ENCODE results near the gene BCL2. TPM values are rescaled to one million over a fixed set of nuclear protein-coding genes. Genes with fewer than 3 reads are reported as not detected.

Gene BCL2
- total RNA-seq, 1 donor from 2014 or later: 5.2 TPM

DNA sequence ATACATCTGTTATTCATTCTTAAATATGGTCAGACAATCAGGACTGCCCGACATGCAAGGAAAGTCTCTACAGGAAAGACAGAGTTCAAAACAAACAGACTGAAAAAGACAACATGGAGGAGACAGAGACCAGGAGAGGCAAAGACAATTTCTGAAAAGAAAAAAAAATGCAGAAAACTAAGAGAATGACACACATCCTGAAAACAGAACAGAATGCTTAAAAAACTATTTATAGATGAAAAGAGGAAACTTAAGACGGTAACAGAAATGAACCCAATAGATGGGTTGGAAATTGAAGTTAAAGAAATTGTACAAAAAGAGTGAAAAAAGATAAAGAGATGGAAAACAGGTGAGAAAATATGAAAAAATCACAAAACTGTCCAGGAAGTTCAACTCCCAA lies 95.7 kb downstream of the BCL2 start:
- Histone ChIP-seq H3K27me3 (ENCODE audit: control insufficient read depth, insufficient read depth, low read length) (no peaks in the 10 kb centered on the region), H3K4me3 (ENCODE audit: low read depth, low read length) (no peak overlapping the region), H3K36me3 (ENCODE audit: control insufficient read depth, insufficient read depth, low read length) (no peaks in the 10 kb centered on the region)
- TF ChIP-seq CTCF (IDR thresholded peaks at IDR 0.05; ENCODE audit: insufficient read depth, low read length, poor library complexity, severe bottlenecking): no peak
- DNase-seq (ENCODE audit: low read depth): no peak

DNA sequence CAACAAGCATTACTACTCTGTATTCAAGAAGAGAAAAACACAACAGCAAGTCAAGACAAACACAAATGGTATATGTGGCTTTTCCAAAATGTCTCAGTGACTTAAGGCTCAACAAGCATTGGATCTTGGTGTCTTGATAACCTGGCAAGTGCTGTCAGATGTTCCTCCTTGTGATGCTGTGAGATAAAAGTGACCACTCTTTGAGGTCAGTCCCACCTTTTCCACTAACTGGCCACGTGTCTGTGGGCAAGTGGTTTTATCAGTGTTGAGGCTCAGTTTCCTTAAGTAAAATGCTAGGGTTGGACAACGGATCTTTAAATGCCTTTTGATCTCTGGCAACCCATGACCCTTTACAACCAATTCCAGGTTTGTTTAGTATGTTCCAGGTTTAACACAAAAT lies 98.7 kb downstream of the BCL2 start:
- no peaks in the 10 kb centered on the region for H3K36me3 ChIP-seq (ENCODE audit: control insufficient read depth, insufficient read depth, low read length)
- TF ChIP-seq CTCF (IDR thresholded peaks at IDR 0.05; ENCODE audit: insufficient read depth, low read length, poor library complexity, severe bottlenecking): no peak
- no peak for DNase-seq (ENCODE audit: low read depth)
- no peak overlapping the region for H3K4me3 ChIP-seq (ENCODE audit: low read depth, low read length)
- no peaks in the 10 kb centered on the region for H3K27me3 ChIP-seq (ENCODE audit: control insufficient read depth, insufficient read depth, low read length)

- no peaks in the 10 kb centered on the region for H3K27me3 ChIP-seq (ENCODE audit: control insufficient read depth, insufficient read depth, low read length)
- no peak for DNase-seq (ENCODE audit: low read depth)
- no peak overlapping the region for H3K4me3 ChIP-seq (ENCODE audit: low read depth, low read length)
- H3K36me3 ChIP-seq (ENCODE audit: control insufficient read depth, insufficient read depth, low read length): no peaks in the 10 kb centered on the region
- no peak for TF ChIP-seq CTCF (IDR thresholded peaks at IDR 0.05; ENCODE audit: insufficient read depth, low read length, poor library complexity, severe bottlenecking)
Measured at GRCh38 chr18:63218472-63218871, 101.1 kb downstream of the BCL2 start.

DNA sequence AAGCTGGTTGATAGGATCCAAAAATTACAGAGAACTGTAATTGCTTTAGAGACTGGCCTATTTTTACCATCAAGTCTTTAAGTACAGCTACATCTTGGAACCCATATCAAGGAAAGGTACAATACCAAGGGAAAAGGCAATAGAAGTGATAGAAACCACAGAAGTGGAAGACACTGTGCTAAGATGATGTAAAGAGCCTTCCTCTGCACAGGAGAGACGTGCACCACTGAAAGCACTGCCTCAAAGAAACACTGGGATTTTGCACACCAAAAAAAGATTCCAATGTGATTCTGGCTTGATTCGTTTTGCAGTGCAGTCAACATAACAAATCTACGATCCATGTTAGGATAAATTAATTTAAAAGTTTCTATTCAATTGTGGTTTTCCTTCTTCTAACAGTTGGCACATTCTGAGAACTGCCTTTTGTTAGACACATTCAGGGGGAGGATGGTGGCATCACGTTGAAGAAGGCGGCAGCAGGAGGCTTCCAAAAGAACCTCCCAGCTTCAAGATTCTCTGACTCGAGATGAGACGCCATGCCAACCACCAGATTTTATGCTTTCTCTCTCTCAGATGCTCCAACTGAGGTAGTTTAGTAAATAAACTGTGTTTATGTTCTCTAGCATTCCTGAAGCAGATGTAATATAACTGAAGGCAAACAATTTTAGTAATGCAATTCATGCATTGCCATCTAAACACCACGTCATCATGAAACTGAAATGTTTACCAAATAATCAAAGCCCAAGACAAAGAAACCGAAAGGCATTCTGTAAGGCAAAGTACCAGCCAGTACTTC lies 102.9 kb downstream of the BCL2 start:
- Histone ChIP-seq H3K4me3 (ENCODE audit: low read depth, low read length) (no peak overlapping the region), H3K36me3 (ENCODE audit: control insufficient read depth, insufficient read depth, low read length) (no peaks in the 10 kb centered on the region), H3K27me3 (ENCODE audit: control insufficient read depth, insufficient read depth, low read length) (no peaks in the 10 kb centered on the region)
- TF ChIP-seq CTCF (IDR thresholded peaks at IDR 0.05; ENCODE audit: insufficient read depth, low read length, poor library complexity, severe bottlenecking): no peak
- DNase-seq (ENCODE audit: low read depth): no peak

DNA sequence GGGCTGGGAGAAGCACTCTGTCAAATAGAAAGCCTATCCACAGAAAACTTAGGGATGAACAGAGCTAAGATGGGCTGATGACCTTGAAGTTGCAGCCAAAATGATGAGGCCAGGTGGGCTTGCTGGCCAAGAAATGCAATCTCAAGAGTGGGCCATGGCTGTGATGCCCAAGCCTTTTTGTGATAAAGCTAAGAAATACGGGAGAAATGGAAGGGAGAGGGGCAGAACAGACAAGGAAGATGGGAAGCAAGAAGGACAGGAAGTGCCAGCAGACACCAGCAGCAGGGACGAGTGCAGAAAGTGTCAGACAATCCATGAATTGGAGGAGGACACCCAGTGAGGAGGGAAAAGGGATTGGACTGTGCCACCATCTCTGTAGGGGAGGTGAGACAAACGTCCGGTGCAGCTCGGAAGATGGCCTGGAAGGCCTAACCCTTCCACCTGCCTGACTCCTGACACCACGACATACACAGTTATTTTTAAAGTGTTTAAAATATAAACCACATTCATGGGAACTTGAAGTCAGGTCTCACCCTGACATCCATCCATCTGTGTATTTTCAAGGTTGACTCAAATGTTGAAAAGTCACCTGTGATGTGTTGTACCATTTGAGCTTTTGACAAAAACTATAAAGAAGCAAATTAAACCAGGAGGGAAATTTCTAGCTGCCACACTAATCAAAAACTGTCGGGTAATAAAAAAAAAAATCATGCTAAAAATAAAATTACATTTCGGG lies 105.5 kb downstream of the BCL2 start:
- no peak for DNase-seq (ENCODE audit: low read depth)
- Histone ChIP-seq H3K36me3 (ENCODE audit: control insufficient read depth, insufficient read depth, low read length) (no peaks in the 10 kb centered on the region), H3K4me3 (ENCODE audit: low read depth, low read length) (no peak overlapping the region), H3K27me3 (ENCODE audit: control insufficient read depth, insufficient read depth, low read length) (no peaks in the 10 kb centered on the region)
- no peak for TF ChIP-seq CTCF (IDR thresholded peaks at IDR 0.05; ENCODE audit: insufficient read depth, low read length, poor library complexity, severe bottlenecking)
